T-helper 22 cell (primary cell): ENCODE results near the gene NAE1.
"Not testable (repeated sequence)": the region's sequence is repeated elsewhere in the genome, so short reads cannot be mapped to it uniquely, and the experiment has no call there.

Experiments
- DNase-seq: peaks from one replicate; pipeline ENCODE4 v3.0.0-alpha.2; 2020; ENCODE audit warnings: low read depth

NAE1 gene

GRCh38 chr16:66830422-66831404 is at the start of gene NAE1:
NAE1 (minus strand) TSS chr16:66830976; CDS start chr16:66830899, 77 bp downstream.
- DNase-seq, result peak; percentile 74

GRCh38 chr16:66878067-66878466 is 47.3 kb upstream of the NAE1 start:
- DNase-seq, result no peak

GRCh38 chr16:66874079-66874775 is 43.5 kb upstream of the NAE1 start:
- DNase-seq, result no peak

- no peak for DNase-seq
These were observed 42.9 kb upstream of the NAE1 start for GRCh38 chr16:66873685-66874055.

GRCh38 chr16:66872943-66873684 is 42.3 kb upstream of the NAE1 start:
- peak; percentile 72 for DNase-seq

- DNase-seq, result no peak
These were observed 41.8 kb upstream of the NAE1 start for GRCh38 chr16:66872559-66872942.

- no peak for DNase-seq
These were observed 41.1 kb upstream of the NAE1 start for GRCh38 chr16:66871840-66872239.

- DNase-seq, result not testable (repeated sequence)
These were observed 40.6 kb upstream of the NAE1 start for GRCh38 chr16:66871363-66871762.

GRCh38 chr16:66869424-66869823 is 38.6 kb upstream of the NAE1 start:
- no peak for DNase-seq

GRCh38 chr16:66863707-66864106 is 32.9 kb upstream of the NAE1 start:
- DNase-seq, result no peak

- DNase-seq, result no peak
These were observed 31.3 kb upstream of the NAE1 start for GRCh38 chr16:66862023-66862520.

- no peak for DNase-seq
These were observed 28.8 kb upstream of the NAE1 start for GRCh38 chr16:66859397-66860068.

- DNase-seq, result no peak
These were observed 28.1 kb upstream of the NAE1 start for GRCh38 chr16:66858740-66859396.

- no peak for DNase-seq
These were observed 26.7 kb upstream of the NAE1 start for GRCh38 chr16:66857437-66857836.

- no peak for DNase-seq
These were observed 26.0 kb upstream of the NAE1 start for GRCh38 chr16:66856801-66857200.

GRCh38 chr16:66856184-66856730 is 25.5 kb upstream of the NAE1 start:
- DNase-seq, result no peak

- DNase-seq, result no peak
These were observed 22.7 kb upstream of the NAE1 start for GRCh38 chr16:66853261-66854139.

GRCh38 chr16:66851166-66851964 is 20.6 kb upstream of the NAE1 start:
- no peak for DNase-seq
